HEK293T (cell line): Measurements from ENCODE around the gene NBAS.

Experiments
- CTCF ChIA-PET: fragments of 350-600 bp; formaldehyde crosslinking; extraction: SDS; loops from one replicate; lab custom pipeline; 2021; ENCODE audit warnings: antibody characterized with exemption, inconsistent platforms; lab: Yijun Ruan, JAX
- POLR2A ChIA-PET: fragments of 350-600 bp; formaldehyde crosslinking; extraction: SDS; loops from one replicate; lab custom pipeline; 2020; ENCODE audit warnings: antibody characterized with exemption, inconsistent platforms; lab: Yijun Ruan, JAX
- DNase-seq: peaks from one replicate; pipeline ENCODE4 v3.0.0; 2012; ENCODE audit warnings: mixed read lengths; ENCODE audit errors: extremely low spot score
- ARNT ChIP-seq: fragments of 450-650 bp; IDR thresholded peaks from 2 replicates; pipeline ENCODE4 v1.6.1; 2017; ENCODE audit warnings: mild to moderate bottlenecking
- BHLHE40 ChIP-seq: fragments of 450-650 bp; IDR thresholded peaks from 2 replicates; pipeline ENCODE4 v1.6.1; 2016; ENCODE audit warnings: mild to moderate bottlenecking, moderate library complexity, borderline replicate concordance
- CTBP1 ChIP-seq: fragments of 450-650 bp; IDR thresholded peaks from 2 replicates; pipeline ENCODE4 v1.6.1; 2016; ENCODE audit warnings: borderline replicate concordance
- ELF4 ChIP-seq: fragments of 450-650 bp; IDR thresholded peaks from 2 replicates; pipeline ENCODE4 v1.6.1; 2017; ENCODE audit warnings: antibody characterized with exemption
- FOXA1 ChIP-seq: fragments of 450-650 bp; IDR thresholded peaks from 2 replicates; pipeline ENCODE4 v1.6.1; 2016; ENCODE audit warnings: mild to moderate bottlenecking
- FOXK2 ChIP-seq: fragments of 450-650 bp; IDR thresholded peaks from 2 replicates; pipeline ENCODE4 v1.6.1; 2016; ENCODE audit warnings: mild to moderate bottlenecking
- FOXM1 ChIP-seq: fragments of 450-650 bp; IDR thresholded peaks from 2 replicates; pipeline ENCODE4 v1.6.1; 2017; ENCODE audit warnings: mild to moderate bottlenecking, borderline replicate concordance
- HDGF ChIP-seq: fragments of 450-650 bp; IDR thresholded peaks from 2 replicates; pipeline ENCODE4 v1.6.1; 2017; ENCODE audit warnings: antibody characterized with exemption, borderline replicate concordance
- L3MBTL2 ChIP-seq: fragments of 450-650 bp; conservative IDR thresholded peaks from 2 replicates; pipeline ENCODE4 v1.6.1; 2016; ENCODE audit warnings: mild to moderate bottlenecking
- LEF1 ChIP-seq: fragments of 450-650 bp; IDR thresholded peaks from 2 replicates; pipeline ENCODE4 v1.6.1; 2017; ENCODE audit warnings: mild to moderate bottlenecking, borderline replicate concordance
- NFRKB ChIP-seq: fragments of 450-650 bp; IDR thresholded peaks from 2 replicates; pipeline ENCODE4 v1.6.1; 2016; ENCODE audit warnings: mild to moderate bottlenecking, moderate library complexity
- SP1 ChIP-seq: fragments of 450-650 bp; IDR thresholded peaks from 2 replicates; pipeline ENCODE4 v1.6.1; 2017
- SUZ12 ChIP-seq: fragments of 450-650 bp; IDR thresholded peaks from 2 replicates; pipeline ENCODE4 v1.6.1; 2016; ENCODE audit warnings: mild to moderate bottlenecking
- TARDBP ChIP-seq: fragments of 450-650 bp; IDR thresholded peaks from 2 replicates; pipeline ENCODE4 v1.6.1; 2016
- ZNF384 ChIP-seq: fragments of 450-650 bp; IDR thresholded peaks from 2 replicates; pipeline ENCODE4 v1.6.1; 2016
- TF ChIP-seq, protein P1 (sequence below): fragments of 450-650 bp; IDR thresholded peaks from 2 replicates; pipeline ENCODE4 v1.6.1; 2016

NBAS gene

DNA sequence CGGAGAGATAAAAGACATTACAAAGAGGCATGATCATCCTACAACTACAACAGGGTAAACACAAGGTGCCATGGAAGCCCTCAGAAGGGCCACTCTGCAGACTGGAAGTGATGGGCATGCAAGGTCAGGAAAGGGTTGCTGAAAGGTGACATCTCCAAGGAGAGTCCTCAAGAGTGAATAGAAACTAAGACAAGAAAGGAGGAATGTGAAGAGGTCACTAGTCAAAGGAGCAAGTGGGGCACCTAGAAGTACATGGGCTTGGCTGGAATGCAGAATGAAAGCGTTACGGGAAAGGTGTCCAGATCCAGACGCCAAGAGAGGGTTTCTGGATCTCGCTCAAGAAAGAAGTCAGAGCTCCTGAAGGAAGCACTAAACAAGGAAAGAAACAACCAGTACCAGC lies 314.3 kb downstream of the NBAS start:
- ChIA-PET CTCF (no interaction called here), POLR2A (no interaction called here)
- TF ChIP-seq ZNF384 (no peak), FOXK2 (no peak), CTBP1 (no peak), HDGF (no peak), NFRKB (no peak), ELF4 (no peak)
- no peak for DNase-seq

DNA sequence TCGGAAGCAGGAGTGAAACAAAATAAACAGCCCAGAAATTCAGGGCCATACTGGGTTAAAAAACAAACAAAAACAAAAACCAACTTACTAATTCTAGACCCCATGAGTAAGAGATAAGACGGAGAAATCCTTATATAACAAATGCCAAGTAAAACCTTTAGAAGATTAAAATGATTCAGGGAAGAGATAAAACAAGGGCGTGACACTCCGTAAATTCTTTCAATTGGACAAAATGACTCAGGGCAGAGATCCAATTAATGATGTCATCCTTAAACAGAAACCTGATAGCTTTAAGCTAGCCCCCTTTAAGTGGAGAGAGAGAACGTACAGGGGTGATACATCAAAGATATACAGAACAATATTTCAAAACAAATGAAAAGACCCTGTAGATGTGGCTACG lies 317.4 kb downstream of the NBAS start:
- POLR2A ChIA-PET: no interaction called here
- TF ChIP-seq NFRKB (no peak), CTBP1 (0 out of 2 replicates have a peak, but pooled peaks have one; percentile 42)
- TF ChIP-seq, protein P1, sequence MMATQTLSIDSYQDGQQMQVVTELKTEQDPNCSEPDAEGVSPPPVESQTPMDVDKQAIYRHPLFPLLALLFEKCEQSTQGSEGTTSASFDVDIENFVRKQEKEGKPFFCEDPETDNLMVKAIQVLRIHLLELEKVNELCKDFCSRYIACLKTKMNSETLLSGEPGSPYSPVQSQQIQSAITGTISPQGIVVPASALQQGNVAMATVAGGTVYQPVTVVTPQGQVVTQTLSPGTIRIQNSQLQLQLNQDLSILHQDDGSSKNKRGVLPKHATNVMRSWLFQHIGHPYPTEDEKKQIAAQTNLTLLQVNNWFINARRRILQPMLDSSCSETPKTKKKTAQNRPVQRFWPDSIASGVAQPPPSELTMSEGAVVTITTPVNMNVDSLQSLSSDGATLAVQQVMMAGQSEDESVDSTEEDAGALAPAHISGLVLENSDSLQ: peak; percentile 46; the same call in 1 of the 2 replicates

DNA sequence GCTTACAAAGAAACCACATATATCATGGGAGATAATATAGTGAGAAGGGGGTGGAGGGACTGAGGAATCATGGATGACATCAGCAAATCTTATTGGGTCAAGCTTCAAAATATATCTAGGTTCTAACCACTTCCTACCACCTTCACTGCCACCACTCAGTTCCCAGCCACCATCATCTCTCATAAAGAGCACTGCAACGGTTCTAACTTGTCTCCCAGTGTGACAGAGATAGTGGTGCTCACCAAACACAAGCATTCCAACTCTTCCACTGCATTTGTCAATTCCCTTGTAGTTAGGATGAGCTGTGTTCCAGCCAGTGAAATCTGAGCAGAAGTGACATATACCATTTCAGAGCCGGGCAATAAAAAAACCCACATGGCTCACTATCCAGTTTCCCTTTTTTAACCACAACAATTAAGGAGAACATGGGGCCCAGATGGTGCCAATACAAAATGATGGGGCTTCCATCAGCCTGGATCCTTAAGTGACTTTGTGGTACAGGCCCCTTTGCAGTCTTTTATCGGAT lies 318.1 kb downstream of the NBAS start:
- no peak for DNase-seq
- POLR2A ChIA-PET: no interaction called here

More for the DNA sequence above, 317.4 kb downstream of the NBAS start:
- CTCF ChIA-PET: no interaction called here
- peak; percentile 27 for DNase-seq

DNA sequence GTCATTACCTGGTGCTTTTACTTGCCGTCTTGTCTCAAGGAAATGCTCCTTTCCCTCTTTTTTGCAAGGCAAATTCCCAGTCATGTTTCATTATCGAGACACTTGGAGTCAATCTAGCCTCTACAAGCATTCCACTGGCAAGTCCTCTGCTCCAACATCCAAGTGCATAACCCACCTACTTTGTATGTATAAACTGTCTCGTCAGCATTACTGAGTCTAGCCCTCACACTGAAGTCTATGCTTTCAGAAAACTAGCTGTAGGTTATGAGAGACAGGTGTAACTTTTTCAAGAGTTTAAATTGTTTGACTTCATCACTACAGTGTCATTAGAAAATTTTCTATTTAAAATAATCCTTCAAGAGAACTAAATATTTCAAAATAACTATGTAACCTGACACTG lies 319.2 kb downstream of the NBAS start:
- ChIA-PET POLR2A (no interaction called here), CTCF (no interaction called here)
- DNase-seq: no peak
- TF ChIP-seq NFRKB: no peak
- TF ChIP-seq L3MBTL2: no peak
- TF ChIP-seq CTBP1: no peak
- TF ChIP-seq ARNT: no peak
- TF ChIP-seq TARDBP: no peak
- no peak for TF ChIP-seq FOXM1

More for the DNA sequence above, 318.1 kb downstream of the NBAS start:
- CTCF ChIA-PET: no interaction called here
- TF ChIP-seq ELF4: no peak
- TF ChIP-seq CTBP1: peak; percentile 44; the same call in 1 of the 2 replicates

DNA sequence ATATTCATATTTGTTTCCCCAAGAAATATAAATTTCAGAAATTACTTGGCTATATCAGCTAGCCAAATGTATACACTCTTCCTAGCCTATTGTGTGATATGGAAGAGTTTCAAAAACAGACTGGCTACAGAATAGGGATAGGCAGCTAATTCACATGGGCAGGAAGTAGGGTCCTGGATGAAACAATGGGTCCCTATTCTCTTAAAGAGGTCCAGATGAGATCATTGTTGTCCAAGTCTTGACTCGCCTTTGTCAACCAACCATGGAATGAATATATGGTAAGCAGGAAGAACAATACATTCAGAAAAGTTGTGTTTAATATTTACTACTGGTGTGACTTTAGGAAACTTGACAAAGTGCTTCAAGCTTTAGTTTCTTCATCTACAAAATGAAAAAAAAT lies 319.9 kb downstream of the NBAS start:
- POLR2A ChIA-PET: no interaction called here
- TF ChIP-seq ELF4 (no peak), HDGF (no peak), CTBP1 (no peak), LEF1 (no peak), BHLHE40 (no peak), SUZ12 (no peak), FOXA1 (no peak), L3MBTL2 (no peak), FOXM1 (no peak), ARNT (no peak), ZNF384 (no peak), SP1 (no peak), FOXK2 (no peak)
- no peak for DNase-seq
- CTCF ChIA-PET: no interaction called here

DNA sequence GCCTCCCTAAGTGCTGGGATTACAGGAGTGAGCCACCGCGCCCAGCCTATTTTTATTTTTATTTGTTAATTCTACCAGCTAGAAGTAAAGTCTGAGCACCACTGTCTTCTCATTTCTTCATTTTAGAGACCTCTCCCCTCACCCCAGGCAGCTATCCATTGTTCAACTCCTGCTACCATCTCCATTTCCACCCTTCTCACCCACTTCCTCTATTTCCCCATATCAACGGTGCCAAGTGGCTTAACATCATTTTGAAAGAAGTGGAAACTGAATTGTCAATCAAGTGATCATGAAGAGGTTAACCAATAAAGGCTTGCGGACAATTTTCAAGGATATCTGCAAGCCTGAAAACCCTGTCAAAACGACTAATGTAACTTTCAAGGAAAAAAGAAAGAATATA lies 323.1 kb downstream of the NBAS start:
- no peak for DNase-seq
- POLR2A ChIA-PET: no interaction called here
- CTCF ChIA-PET: no interaction called here
- TF ChIP-seq ARNT (no peak), SUZ12 (no peak), TARDBP (no peak), ZNF384 (no peak)

DNA sequence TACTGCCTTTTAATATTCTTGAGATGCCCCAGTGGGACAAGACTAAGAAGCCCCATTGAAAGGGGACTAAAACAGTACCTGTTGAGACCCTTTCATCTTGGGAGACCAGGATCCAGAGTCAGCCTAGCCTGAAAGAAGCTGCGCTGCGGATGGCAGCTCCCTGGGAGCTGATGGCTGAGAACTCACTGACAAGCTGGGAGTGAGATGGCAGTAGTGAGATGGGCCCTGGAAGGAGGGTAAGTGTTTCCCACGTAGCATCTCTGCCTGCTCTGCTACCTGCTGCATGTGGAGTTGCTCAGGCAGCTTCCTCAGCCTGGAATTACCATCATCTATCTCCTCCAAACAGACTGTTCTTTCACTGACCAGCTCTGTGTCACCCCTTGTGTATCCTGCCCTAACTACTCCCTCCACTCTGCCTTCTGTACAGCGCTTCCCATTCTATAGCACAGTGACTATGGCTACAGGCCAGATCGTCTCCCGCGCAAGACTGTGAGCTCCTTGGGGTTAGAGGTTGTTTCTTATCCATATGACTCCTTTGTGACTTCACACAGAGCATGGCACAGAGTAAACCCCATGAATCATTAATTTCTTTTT lies 330.4 kb downstream of the NBAS start:
- ChIA-PET CTCF (no interaction called here), POLR2A (no interaction called here)
- TF ChIP-seq BHLHE40 (no peak), L3MBTL2 (no peak), FOXK2 (no peak), FOXM1 (no peak), ELF4 (no peak), NFRKB (no peak), TARDBP (no peak), ARNT (no peak), HDGF (no peak), CTBP1 (no peak), FOXA1 (no peak)
- TF ChIP-seq, protein P1: no peak

DNA sequence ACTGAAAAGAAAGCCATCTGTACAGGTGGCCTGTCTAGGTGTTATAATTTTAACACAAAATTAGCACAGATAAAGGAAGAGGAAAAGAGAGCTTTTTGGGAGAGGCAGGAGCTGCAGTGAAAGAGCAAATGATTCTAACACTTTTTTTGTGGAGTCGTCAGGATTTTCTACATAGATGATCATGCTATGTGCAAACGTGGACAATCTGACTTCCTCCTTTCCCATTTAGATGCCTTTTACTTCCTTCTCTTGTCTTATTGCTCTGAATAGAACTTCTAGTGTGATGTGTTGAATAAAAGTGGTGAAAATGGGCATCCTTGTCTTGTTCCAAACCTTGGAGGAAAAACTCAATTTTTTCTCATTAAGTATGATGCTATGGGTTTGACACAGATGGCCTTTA lies 334.5 kb downstream of the NBAS start:
- POLR2A ChIA-PET: no interaction called here
- CTCF ChIA-PET: no interaction called here
- no peak for DNase-seq
- TF ChIP-seq ARNT (no peak), SP1 (no peak), FOXK2 (no peak), HDGF (no peak), LEF1 (no peak)
- TF ChIP-seq, protein P1: no peak

More for the DNA sequence above, 330.4 kb downstream of the NBAS start:
- DNase-seq: no peak
